Adrenal gland (tissue), 5 donors: ENCODE data around the gene FBRSL1.
A peak's percentile ranks its signal among the peaks of the same experiment; 100 is the strongest.

ENCODE experiments used
- POLR2A ChIP-seq, 2 donors: fragments of 450-650 bp; IDR thresholded peaks; one replicate each; pipeline ENCODE4 v1.6.1; 2017; ENCODE audit warnings: antibody characterized with exemption in 2 of 2, mild to moderate bottlenecking in 2 of 2, moderate library complexity in 1 of 2
- TF ChIP-seq, protein P1 (sequence below), 6 experiments: fragments of 450-650 bp in 4 of 6; fragments of 200-600 bp in 2 of 6; sonication (generic) in 1 of 6; IDR thresholded peaks; 1 replicate in 5 of 6; 2 replicates in 1 of 6; pipeline versions ENCODE4 v1.5.1 to v1.8.0; 2016 to 2021; ENCODE audit warnings: antibody characterized with exemption in 6 of 6, mild to moderate bottlenecking in 2 of 6, moderate library complexity in 1 of 6
- donor health status: DM: no; HTN: no; CAD: no.

DNA sequence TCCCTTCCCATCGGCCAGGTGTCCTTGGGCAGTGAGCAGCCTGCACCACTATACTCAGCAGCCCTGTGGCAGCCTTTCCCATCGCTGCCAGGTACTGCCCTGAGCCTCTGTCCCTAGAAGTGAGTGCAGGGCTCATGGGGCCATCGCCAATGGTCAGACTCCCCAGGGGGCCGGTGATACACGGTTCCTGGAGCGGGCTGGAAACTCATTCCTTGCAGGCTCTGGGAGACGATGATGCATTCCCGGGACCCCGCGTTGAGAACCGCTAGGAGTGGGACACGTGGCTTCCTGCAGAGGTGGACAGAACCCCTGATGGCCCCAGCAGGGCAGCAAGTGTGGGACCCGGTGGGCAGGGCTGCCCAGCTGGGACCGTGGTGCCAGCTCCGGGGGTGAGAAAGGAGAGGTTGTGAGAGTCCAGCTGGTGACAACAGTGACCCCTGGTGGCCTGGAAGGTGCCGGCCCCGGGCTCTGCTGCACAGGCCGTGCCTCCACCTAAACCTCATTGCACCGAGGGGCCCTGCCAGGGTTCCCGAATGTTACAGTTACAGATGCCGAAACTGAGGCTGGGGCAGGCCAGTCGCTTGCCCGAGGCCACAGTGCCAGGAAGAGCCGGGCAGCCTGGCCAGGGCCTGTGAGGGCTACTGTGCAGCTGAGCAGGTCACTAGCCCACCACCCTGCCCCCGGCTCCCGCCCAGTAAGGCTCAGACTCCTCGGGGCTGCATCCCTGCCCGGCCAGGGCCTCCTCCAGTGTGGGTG is 33.8 kb downstream of the FBRSL1 start:
- TF ChIP-seq, protein P1, sequence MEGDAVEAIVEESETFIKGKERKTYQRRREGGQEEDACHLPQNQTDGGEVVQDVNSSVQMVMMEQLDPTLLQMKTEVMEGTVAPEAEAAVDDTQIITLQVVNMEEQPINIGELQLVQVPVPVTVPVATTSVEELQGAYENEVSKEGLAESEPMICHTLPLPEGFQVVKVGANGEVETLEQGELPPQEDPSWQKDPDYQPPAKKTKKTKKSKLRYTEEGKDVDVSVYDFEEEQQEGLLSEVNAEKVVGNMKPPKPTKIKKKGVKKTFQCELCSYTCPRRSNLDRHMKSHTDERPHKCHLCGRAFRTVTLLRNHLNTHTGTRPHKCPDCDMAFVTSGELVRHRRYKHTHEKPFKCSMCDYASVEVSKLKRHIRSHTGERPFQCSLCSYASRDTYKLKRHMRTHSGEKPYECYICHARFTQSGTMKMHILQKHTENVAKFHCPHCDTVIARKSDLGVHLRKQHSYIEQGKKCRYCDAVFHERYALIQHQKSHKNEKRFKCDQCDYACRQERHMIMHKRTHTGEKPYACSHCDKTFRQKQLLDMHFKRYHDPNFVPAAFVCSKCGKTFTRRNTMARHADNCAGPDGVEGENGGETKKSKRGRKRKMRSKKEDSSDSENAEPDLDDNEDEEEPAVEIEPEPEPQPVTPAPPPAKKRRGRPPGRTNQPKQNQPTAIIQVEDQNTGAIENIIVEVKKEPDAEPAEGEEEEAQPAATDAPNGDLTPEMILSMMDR (IDR thresholded peaks at IDR 0.05), result peak; percentile 53 to 79 (median 66)
- TF ChIP-seq POLR2A (IDR thresholded peaks at IDR 0.05), result no peak
